ENCODE data around the gene EEFSEC. TPM values are rescaled to one million over a fixed set of nuclear protein-coding genes. Genes with fewer than 3 reads are reported as not detected.

The EEFSEC gene
- total and polyA plus RNA-seq, 2 of the 8 experiments (the other 6 are each of a cell fraction or from before 2014, with no cell fraction given) = 13.1 to 19.8 TPM

- Histone ChIP-seq H3K4me1 (replicated peaks in 1 of 4; ENCODE audit: control insufficient read depth in 3 of 4, insufficient read depth in 4 of 4, low read length in 3 of 4) (no peaks in the 10 kb centered on the region), H3K9ac (replicated peaks in 1 of 4; ENCODE audit: extremely low read depth in 1 of 4, low read depth in 3 of 4, low read length in 3 of 4) (peak overlapping the region in 1 of 4 experiments; percentile 6; a peak in 1 of 7 replicates), H3K23me2 (ENCODE audit: low read depth, low read length) (no peaks in the 10 kb centered on the region), H3K23ac (ENCODE audit: insufficient read length) (no peak overlapping the region), H3K27ac (ENCODE audit: low read depth, low read length) (no peak overlapping the region), H2BK20ac (ENCODE audit: low read length) (no peak overlapping the region), H2AK5ac (ENCODE audit: low read depth, low read length) (no peak overlapping the region), H3K4ac (replicated peaks; ENCODE audit: insufficient read length, low read depth, low read length) (no peak overlapping the region), H2BK15ac (ENCODE audit: low read length) (no peak overlapping the region), H4K20me1 (replicated peaks in 1 of 2; ENCODE audit: control insufficient read depth in 1 of 2, insufficient read depth in 2 of 2, low read length in 2 of 2) (peaks cover 0 to 3% of the 10 kb centered on the region in 2 experiments), H3K56ac (replicated peaks; ENCODE audit: insufficient read length, low read depth, low read length) (no peak overlapping the region), H2BK5ac (ENCODE audit: low read depth, low read length) (no peak overlapping the region), H3K18ac (ENCODE audit: extremely low read depth, low read length) (no peak overlapping the region), H4K5ac (ENCODE audit: insufficient read length, low read depth, low read length) (no peak overlapping the region), H4K8ac (ENCODE audit: extremely low read depth, insufficient read depth, low read length) (no peak overlapping the region), H4K91ac (replicated peaks; ENCODE audit: insufficient read length, low read length) (no peak overlapping the region), H3K36me3 (ENCODE audit: control insufficient read depth in 2 of 4, insufficient read depth in 4 of 4, low read length in 3 of 4) (no peaks in the 10 kb centered on the region), H2AFZ (ENCODE audit: low read length) (no peak overlapping the region), H2BK12ac (ENCODE audit: low read depth, low read length) (0 out of 2 replicates have a peak overlapping the region, but pooled peaks have one; percentile 17), H3K4me3 (ENCODE audit: extremely low read depth in 1 of 4, insufficient read depth in 2 of 4, low read depth in 3 of 4, low read length in 4 of 4) (no peak overlapping the region), H3K14ac (ENCODE audit: insufficient read length) (no peak overlapping the region), H3K4me2 (ENCODE audit: insufficient read depth in 1 of 2, low read depth in 2 of 2, low read length in 2 of 2) (no peak overlapping the region), H2BK120ac (replicated peaks; ENCODE audit: low read depth, low read length) (no peak overlapping the region), H3K9me3 (ENCODE audit: insufficient read depth in 2 of 2, low read depth in 1 of 2, low read length in 1 of 2) (no peaks in the 10 kb centered on the region), H3K79me2 (ENCODE audit: control insufficient read depth in 1 of 2, insufficient read depth in 2 of 2, low read length in 2 of 2) (no peaks in the 10 kb centered on the region), H3K79me1 (ENCODE audit: low read depth, low read length) (no peaks in the 10 kb centered on the region; the same call in 1 of the 2 replicates), H3K27me3 (replicated peaks in 1 of 4; ENCODE audit: control insufficient read depth in 3 of 4, extremely low read depth in 1 of 4, insufficient read depth in 3 of 4, low read length in 3 of 4) (no peaks in the 10 kb centered on the region)
- DNase-seq (ENCODE audit: low read depth in 1 of 2, low spot score in 2 of 2) = no peak
- 81% methylated on average over 11 of the region's 11 CpGs; no CpG with 5 or more reads in 1 of the 2 experiments for WGBS, 2 experiments (ENCODE audit: extremely low coverage in 1 of 2, insufficient coverage in 1 of 2, insufficient read length in 1 of 2, insufficient replicate concordance in 2 of 2, low coverage in 1 of 2, low lambda C conversion rate in 2 of 2, missing lambda C conversion rate in 1 of 2)
- no peak for FAIRE-seq
- CTCF ChIA-PET (ENCODE audit: partially characterized antibody) = interaction anchor here (0.6 to 2.5 kb wide), 9 partner anchors 11 to 64 kb away, joined by 3 to 10 read pairs (median 4); no protein-coding TSS in a partner anchor
- TF ChIP-seq POU5F1 (IDR thresholded peaks at IDR 0.05; ENCODE audit: low read depth, low read length) (no peak), BCL11A (IDR thresholded peaks at IDR 0.05; ENCODE audit: low read depth in 2 of 2, low read length in 2 of 2) (no peak)
- POLR2A ChIA-PET (ENCODE audit: partially characterized antibody) = no interaction called here
These were observed 232.0 kb downstream of the EEFSEC start for GRCh38 chr3:128385080-128385832.
